DMS79 (cell line): ENCODE data around the gene S1PR3.
"Not testable (repeated sequence)": the region's sequence is repeated elsewhere in the genome, so short reads cannot be mapped to it uniquely, and the experiment has no call there.

ENCODE experiments used
- DNase-seq: peaks from one replicate; lab custom pipeline; 2025; lab: John Stamatoyannopoulos, UW

S1PR3 gene

DNA sequence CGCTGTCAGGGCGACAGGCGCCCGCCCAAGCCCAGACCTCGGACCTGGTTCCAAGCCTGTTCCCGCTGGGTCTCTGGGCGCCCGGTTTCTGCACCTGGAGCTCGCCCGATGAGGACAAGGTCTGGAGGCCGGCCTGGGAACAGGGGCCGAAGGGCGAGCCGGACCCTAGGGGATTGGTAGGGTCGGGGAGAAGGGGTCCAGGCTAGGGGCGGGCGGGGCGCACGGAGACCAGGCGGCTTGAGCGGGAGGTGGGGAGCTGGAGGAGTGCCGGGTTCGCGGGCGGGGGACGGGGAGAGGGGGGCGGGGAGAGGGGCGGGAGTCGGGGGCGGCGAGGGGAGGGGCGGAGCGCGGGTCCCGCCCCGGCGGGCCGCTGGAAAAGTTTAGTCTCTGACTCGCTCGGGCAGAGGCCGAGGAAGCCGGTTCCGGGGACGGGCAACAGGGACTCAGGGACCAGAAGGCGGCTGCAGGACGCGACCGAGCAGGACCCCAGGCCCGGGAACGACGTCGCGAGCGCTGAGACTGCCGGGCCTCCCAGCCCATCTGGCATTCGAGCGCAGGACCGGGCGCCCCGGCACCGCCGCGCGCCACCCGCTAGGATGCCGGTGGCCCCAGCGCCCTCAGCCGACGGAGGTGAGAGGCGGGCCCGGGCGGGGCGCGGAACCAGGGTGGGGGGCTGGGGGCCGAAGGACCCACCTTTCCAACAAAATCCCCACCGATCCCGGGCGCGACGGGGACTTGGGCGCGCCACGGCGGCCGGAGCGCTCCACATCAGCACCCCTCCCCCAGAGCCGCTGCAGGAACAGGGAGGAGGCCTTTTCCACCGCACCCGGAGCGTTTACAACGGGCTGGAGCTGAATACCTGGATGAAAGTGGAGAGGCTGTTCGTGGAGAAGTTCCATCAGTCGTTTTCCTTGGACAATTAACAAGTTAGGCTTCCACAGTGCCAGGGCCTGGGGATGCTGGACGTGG lies at the start of gene S1PR3:
S1PR3 (plus strand) TSS at position 403 of the 969 bp plus-strand sequence. CDS start 9,733 bp downstream, outside the sequence.
- no peak for DNase-seq

DNA sequence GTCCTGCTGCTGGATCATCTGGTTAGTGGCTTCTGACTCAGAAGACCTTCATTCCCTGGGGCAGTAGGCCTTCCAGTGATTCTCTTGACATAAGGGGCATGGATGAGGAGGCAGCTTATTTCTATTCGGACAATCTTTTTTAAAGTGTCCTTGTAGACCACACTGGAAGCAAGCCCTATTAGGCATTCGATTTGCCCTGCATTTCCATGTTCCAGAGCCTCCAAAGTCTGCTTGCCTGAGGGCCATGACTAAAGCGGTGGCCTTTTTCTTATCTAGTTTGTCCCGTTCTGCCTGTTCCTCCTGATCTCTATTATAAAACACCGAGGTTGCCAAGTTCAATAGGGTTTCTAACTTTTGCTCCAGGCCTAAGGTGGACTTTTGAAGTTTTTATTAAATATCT lies 49.7 kb upstream of the S1PR3 start:
- DNase-seq = not testable (repeated sequence)

DNA sequence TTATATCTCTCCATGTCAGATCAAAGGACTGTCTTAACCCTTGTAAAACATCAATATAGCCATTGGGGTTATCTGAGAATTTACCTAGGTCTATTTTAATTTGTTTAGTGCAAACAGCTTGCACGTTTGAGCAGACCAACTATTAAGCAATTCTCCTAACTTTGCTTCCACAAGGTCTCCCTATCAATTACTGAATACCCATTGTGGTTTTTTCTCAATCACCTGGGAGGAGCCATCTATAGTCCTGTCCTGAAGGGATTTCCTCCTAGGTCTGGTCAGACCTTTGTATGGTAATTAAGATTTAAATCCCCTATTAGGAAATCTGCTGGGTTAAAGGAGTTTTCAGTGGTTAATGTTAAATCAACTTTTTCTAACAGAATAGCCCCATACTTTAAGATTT lies 48.9 kb upstream of the S1PR3 start:
- no peak for DNase-seq

DNA sequence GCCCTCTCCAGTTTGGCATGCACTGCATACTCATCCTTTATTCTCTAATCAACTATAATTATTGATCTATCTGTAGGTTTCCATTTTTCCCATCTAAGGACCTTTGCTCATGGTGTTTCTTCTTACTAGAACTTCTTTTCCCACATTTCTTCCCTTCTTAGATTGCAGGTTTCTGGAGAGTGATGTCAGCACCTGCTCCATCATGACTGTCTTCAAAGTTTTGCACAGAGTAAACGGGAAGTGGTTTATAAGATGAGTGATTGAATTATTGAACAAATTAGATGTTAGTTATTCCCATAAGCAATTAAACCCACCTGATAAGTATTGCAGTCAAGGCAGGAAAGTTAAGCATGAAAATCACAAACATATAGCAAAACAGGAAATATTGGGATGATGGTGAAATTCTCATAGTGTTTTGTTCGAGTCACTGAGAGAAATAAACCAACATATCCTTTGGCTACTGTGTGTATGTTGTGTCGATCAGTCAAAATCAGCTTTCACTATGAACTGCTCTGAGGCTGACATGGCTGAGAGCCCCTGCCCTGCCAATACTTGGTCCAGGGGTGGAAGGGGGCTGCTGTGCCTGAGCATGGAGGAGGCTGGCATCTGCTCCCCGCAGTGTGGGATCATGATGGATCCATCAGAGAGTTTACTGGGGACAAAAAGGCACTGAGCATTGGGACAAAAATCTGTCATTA lies 45.5 kb upstream of the S1PR3 start:
- DNase-seq = no peak

DNA sequence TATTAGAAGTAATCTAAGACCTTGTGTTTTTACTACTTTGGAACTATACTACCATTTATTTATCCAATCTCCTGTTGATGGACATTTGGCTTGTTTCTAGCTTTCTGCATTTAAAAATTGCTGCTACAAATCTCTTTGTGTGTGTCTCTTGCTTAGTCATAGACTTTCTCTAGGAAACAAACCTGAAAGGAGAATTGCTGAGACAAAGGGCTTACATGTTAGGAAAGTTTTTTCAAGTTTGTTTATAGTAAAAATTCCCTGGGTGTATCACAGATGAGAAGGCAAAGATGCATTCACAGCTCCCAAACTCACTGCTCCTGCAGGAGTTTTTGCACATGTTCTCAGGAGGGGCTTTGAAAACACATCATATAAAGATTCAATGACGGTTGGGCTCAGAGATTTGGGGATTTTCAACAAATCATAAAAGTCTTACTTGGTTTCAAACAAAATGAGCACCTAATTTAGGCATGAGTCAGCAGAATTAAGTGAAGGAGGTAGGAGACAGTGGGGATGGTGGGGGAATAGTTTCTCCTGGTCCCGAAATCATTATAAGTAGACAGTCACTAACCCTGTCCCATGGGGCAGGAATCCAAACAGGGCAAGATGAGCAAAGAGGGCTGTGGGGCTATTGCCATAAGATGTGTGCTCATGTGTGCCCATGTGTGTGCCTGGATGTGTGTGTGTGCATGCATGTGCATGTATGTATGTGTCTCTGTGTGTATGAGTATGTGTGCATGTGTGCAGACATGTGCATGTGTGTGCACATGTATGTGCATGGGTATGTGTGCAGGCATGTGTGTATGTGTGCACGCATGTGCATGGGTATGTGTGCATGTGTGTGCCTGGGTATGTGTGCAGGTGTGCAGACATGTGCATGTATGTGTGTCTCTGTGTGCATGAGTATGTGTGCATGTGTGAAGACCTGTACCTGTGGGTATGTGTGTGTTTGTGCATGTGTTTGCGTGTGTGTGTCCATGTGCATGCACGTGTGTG lies 43.4 kb upstream of the S1PR3 start:
- no peak for DNase-seq

DNA sequence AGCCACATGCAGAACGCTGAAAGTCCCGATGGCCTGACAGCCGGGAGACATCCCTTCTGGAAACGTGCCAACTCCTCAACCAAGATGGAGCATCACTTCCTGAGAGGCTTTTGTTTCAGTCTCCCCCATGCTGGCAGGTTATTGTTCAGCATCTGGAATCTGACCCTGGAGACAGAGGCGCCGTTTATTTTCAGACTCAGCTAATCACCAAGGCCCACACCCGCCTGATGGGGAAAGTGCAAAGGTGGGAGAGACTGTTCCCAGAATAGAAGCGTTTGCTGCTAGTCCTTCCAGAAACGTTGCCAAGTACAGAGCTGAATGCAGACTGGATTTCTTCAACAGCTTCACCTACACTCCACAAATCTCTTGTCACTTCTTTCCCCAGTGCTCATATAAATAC lies 41.8 kb upstream of the S1PR3 start:
- DNase-seq = no peak

DNA sequence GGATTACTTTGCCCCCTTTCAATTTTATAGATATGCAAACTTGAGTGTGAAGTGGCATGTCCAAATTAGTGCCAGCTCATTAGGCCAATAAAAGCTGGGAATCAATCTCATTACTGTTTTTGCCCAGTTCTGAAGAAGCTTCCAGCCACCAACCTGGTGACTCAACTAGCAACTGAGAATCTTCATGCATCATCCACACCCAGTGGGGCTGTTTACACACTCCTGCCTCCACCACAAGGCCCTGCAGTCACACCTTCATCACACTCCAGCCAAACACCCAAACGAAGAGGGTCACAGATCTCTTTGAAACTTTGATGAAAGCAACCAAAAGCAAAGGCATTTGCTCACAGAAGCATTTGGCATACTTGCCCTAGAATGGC lies 41.3 kb upstream of the S1PR3 start:
- peak; percentile 14 for DNase-seq

DNA sequence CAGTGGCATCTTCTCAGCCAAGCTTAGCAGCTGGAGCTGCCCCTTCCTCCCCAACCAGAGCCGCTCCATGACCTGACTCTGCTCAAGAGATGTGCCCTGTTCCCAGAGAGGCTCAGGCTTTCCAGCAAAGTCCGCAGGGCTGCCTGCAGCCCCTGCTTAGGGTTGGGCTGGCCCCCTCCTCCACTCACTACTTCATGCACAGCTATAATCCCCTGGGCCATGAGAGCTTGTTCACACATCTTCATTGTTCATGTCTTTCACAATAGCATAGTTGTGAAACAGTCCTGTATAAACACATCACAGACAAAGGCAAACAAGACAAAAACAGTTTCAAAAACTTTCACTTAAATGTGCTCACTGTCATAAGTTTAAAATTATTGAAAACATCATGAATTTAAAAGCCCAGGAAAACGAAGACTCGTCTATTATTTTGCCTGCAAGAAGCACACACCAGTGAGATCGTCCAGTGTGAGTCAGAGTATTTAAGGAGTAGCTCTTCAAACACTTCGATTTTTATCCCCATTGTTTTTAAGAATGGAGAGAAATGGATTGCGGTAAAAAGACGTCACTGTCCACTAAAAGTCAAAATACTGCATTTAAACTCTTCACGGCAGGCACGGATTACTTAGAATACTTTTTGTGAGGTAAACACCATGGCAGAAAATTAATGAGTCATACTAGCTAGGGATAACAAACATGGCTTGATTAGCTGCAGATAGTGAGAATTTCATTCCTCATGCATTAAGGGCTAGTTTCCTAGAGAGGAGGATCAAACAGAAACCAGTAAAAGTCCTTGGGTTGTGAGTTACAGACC lies 40.7 kb upstream of the S1PR3 start:
- DNase-seq = no peak

DNA sequence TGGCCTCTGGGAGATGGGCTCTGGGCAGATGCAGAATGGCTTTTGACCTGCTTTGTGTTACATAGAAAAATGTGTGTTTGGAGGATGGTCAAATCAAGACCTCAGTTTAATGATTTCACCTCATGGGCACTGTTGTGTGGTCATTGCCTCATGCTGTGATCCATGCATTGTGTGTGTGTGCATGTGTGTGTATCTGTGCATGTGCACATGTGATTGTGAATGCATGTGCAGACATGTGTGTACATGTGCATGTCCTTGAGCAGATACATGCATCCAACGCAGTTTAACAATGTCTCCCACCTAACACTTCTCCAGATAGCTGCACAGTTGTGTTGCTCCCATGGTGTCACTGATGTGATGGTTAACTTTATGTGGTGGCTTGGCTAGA lies 40.1 kb upstream of the S1PR3 start:
- DNase-seq = no peak

DNA sequence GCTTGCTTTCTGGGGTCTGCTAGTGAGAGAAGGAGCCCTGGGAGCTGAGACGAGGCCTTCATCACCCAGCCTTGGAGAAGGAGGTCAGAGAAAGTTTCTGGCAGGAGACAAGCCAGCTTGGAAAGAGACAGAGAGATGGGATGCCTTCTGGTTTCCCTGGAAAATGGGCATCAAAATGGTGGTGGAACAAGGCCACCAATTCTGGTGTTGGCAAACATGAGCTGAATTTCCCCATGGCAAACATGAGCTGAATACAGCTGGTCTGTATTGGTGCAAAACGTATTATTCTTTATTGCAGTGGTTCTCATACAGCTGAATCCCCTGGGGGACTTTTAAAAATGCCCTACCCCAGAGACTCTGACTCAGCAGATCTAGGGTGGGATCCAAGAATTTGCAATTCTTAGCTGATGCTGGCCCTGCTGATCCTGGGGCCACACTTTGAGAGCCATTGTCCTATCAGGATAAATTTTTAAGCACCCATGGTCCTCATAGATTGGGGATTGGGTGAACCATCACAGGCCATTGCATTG lies 39.1 kb upstream of the S1PR3 start:
- no peak for DNase-seq

DNA sequence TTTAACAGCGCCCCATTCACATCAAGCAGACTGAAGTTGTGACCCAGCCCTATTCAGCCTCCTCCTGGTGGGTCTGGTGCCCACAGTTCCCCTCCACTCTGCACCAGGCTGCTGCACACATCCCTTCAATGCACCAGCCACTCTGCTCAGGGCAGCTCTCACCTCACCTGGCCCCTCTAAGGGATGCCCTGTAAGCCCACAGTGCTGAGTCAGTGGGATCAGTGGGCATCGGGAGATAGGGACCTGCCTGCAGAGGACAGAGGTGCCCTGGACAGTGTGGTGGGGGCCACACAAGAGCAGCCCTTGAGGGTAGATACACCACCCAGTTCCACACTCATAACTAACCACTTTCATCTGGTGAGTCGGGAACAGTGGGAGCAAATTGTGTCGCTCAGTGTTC lies 38.3 kb upstream of the S1PR3 start:
- no peak for DNase-seq

DNA sequence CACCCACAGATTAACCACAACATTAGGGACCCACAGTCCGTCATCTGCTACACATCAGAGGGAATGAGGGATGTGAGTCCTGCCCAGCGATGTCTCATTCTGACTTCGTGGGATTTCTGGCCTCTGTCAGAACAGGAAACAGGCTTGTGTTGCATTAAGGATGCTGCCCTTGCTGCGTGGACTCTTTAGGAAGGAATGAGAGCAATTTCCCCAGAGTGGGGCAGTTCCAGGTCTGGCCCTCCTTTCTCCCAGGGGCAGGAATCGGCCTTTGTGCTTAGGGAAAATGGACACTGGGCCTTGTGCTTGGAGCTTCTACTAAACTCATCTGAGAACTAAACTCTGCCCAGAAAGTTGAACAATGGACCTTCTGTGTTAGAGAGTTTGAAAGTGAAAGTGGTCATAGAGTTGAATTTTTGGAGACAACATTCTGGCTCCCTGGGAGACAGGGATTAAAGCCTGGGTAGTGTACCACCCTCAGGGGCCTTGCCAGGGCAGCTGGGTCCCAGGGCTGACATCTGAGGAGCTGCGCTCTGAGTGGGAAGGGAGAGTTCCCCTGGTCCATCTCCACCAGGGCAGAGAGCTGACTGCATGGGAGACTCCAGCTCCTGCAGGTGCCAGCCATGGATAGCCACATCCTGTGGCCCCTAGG lies 37.8 kb upstream of the S1PR3 start:
- DNase-seq = no peak

DNA sequence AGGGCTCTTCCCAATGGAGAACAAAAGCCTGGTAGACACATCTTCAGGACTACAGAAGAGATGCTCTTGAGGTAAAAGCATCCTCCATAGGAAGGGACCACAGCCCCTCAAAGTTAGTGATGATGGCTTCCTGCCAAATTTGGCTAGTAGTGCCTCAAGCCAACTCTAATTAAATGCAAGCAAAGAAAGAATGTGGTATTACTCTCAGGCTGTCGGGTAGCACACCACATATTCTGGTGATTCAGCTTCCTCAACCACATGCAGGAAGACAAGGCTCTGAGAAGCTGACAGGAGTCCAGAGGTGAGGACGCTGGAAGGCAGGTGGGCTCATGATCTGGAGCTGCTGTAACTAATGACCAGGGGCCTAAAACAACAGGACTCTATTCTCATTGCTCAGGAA lies 37.2 kb upstream of the S1PR3 start:
- DNase-seq = no peak

DNA sequence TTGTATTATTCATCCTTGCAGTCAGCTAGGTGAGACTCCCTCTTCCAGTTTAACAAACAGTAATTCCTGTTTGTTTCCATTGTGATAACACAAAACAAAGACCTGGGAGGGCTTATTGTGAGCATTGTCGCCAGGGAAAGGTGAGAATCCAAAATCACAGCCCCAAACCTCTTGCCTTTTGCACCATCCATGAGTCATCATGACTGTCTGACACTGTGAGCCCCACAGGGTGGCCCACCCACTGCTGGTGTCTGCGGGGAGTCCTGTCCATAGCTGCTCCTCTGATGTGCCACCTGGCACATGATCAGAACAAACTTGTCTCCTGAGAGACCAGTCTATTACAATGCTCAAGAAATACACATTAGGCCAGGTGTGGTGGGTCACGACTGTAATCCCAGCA lies 33.7 kb upstream of the S1PR3 start:
- DNase-seq = no peak

DNA sequence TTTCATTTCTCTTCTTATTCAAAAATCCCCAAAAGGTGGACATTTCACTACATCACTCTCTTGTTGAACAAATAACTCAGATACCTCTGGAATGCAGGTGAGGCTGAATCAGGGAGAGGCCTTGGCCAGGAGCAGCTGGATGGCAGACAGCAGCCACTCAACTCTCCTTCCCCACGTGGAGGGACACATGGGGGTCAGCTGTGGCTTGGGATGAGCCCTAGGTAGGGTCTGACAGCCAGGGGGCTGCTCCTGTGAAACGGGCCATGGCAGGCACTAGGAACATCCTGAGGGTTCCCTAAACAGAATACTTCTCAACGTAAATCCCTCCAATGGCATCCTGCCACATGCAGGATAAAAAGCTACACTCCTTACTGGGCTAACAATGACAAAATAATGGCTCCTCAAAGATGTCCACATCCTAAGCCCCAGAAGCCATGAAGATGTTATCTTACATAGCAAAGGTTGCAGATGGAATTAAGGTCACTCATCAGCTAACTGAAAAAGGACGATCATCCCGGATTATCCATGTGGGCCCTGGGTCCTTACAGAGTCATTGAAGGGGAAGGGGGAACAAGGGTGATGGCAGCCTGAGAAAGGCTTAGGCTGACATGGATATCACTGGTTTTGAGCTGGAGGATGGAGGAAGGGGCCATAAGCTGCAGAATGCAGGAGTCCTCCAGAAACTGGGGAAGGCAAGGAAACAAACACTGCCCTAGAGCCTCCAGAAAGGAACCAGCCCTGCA lies 31.4 kb upstream of the S1PR3 start:
- no peak for DNase-seq

DNA sequence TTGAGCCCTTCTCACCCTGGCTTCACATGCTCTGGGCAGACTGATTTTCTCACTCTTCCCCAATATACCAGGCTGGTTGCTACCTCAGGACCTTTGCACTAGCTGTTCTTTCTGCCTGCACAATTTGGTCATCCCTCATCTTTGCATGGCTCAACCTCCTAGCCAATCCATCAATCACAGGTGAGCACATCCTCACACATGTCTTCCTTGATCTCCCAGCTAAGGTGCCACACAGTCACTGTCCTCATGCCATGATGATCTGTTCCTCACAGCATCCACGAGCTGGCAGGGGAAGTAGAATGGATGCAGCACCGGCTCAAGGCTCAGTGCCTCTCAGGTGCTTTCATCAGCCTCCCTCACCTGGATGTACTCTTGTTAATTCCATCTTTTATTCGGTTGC lies 30.6 kb upstream of the S1PR3 start:
- no peak for DNase-seq

DNA sequence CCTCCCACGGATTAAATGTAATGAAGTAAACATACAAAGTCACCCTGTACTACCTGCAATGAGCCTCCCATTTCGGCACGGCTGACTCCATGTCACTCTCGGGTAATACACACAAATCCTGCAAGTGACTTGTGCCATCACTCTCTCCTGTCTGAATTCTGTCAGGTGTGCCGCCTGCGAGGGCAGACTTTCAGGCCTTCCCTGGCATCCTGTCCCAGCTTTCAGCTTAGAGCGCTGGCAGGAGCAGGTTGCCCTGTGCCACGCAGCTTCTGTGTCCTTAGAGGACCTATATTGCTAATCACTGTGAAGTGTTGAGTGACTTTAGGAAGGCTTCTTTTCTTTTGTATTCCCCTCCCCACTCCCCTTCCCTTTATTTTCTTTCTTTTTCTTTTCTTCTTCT lies 25.8 kb upstream of the S1PR3 start:
- DNase-seq = no peak

DNA sequence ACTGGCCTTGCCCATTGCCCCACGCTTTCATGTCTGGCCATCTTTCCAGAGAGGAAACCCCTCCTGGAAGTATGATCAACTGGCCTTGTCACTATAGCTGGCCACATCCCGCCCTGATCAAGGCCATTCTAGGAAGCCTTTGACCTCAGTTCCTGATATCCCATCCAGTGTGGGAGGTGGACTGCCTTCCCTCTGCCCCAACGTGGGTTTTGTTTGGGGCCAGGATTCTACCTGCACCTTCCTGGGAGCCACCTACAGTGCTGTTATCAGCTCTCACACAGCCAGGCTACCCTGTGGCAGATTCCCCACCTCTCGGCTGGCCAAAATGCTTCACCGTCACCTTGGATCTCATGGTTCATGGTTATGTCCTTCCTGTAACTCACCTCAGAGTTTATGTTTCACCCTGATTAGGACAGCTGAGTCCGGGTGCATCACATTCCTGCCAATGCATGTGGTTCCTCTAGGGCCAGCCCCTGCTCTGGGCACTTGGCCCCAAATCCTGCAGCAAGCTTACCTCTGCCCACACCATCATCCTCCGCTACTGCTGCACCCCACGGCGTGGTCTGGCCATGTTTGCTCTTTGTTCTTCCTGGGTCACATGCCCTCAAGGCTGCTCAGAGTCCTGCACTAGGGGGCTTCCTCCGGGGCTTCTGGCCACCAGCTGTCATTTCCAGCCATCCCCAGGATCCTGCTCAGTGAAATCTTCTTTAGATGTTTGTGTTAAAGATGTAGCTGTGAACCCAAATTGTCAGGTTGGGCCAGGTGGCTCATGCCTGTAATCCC lies 24.2 kb upstream of the S1PR3 start:
- no peak for DNase-seq

DNA sequence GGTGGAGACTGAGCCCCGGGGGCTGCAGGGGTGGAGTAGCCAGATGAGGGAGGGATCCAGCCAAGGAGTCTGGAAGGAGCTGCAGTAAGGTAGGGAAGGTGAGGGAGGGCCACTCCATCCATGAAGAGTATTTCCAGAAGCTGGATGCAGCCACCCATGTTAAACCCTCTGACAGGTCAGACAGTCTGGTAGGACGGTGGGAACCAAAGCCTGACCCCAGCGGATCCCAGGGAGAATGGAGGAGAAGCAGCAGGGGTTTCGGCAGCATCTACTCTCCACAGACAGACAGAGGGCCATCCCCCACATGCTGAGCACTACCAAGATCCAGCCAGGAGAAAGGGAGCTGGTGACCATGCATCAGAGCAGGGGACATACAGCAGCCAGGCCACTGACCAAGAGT lies 22.5 kb upstream of the S1PR3 start:
- no peak for DNase-seq
